Activated T-helper 1 cell treated with anti-CD3 and anti-CD28 coated beads, Interleukin-12 subunit alpha, Interleukin-12 subunit beta, Interleukin-2, Interleukin-4 antibody, amounts not matched to agents 30 ng/mL and 10 ng/mL and 1 ng/mL, durations not matched to agents 14 hours and 24 hours and 36 hours (primary cell): ENCODE results near the gene ANK2. TPM values are rescaled to one million over a fixed set of nuclear protein-coding genes. Genes with fewer than 3 reads are reported as not detected.

Experiments
- DNase-seq: peaks from one replicate; pipeline ENCODE4 v3.0.0; 2021; ENCODE audit warnings: low spot score
- H3K27ac Mint-ChIP-seq: one replicate; pipeline ENCODE4 v1.8.0; 2021; ENCODE audit warnings: mild to moderate bottlenecking, mixed read lengths
- H3K27me3 Mint-ChIP-seq: one replicate; pipeline ENCODE4 v1.8.0; 2022; ENCODE audit warnings: mild to moderate bottlenecking, moderate library complexity, mixed read lengths; ENCODE audit not compliant: insufficient read depth
- H3K36me3 Mint-ChIP-seq: one replicate; pipeline ENCODE4 v1.8.0; 2021; ENCODE audit warnings: low read depth, mixed read lengths
- H3K4me1 Mint-ChIP-seq: one replicate; pipeline ENCODE4 v1.8.0; 2021; ENCODE audit warnings: low read depth, mixed read lengths
- H3K4me3 Mint-ChIP-seq: one replicate; pipeline ENCODE4 v1.8.0; 2021; ENCODE audit warnings: mild to moderate bottlenecking, moderate library complexity, mixed read lengths
- H3K9me3 Mint-ChIP-seq: one replicate; pipeline ENCODE4 v1.8.0; 2021; ENCODE audit warnings: mixed read lengths
- intact Hi-C: fragments of 100-400 bp; cut with micrococcal nuclease; formaldehyde crosslinking; loops from one replicate; pipeline ENCODE4 v1.15.1; 2024
- total RNA-seq: library from RNA; stranded (reverse); gene quantifications from 2 replicates; pipeline ENCODE4 v1.2.3, GENCODE V29; 2022

The ANK2 gene
- total RNA-seq = 2.9 and 3.1 TPM in 2 replicates

- Mint-ChIP-seq H3K4me3 (no peak within 1 kb of the TSS), H3K27ac (no peak within 1 kb of the TSS), H3K27me3 (peaks cover 3% of the 10 kb centered on the region)
Observed at GRCh38 chr4:113049421-113050370, at the start of gene ANK2. TSS of gene ANK2 (plus strand) at chr4:113049653. CDS start at chr4:113049729, 76 bp downstream.

DNA sequence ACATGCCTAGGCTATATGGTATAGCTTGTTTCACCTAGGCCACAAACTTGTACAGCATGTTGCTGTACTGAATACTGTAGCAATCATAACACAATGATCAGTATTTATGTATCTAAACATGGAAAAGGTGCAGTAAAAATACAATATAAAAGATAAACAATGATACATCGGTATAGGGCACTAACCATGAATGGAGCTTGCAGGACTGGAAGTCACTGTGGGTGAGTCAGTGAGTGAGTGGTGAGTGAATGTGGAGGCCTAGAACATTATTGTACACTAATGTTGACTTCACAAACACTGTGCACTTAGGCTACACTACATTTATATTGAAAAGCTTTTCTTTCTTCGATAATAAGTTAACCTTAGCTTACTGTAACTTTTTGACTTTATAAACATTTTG lies 45.6 kb upstream of the ANK2 start:
- H3K36me3 Mint-ChIP-seq = no peaks in the 10 kb centered on the region
- intact Hi-C loops = no loop called here
- DNase-seq = no peak
- H3K27me3 Mint-ChIP-seq = peaks cover 1% of the 10 kb centered on the region
- H3K9me3 Mint-ChIP-seq = peaks cover 5% of the 10 kb centered on the region
- H3K4me1 Mint-ChIP-seq = no peaks in the 10 kb centered on the region
- H3K27ac Mint-ChIP-seq = no peak overlapping the region
- H3K4me3 Mint-ChIP-seq = no peak overlapping the region

More at GRCh38 chr4:113049421-113050370, at the start of gene ANK2:
- intact Hi-C loops = no loop called here
- Mint-ChIP-seq H3K9me3 (no peaks in the 10 kb centered on the region), H3K36me3 (no peaks in the 10 kb centered on the region), H3K4me1 (peaks cover 6% of the 10 kb centered on the region)
- no peak for DNase-seq

DNA sequence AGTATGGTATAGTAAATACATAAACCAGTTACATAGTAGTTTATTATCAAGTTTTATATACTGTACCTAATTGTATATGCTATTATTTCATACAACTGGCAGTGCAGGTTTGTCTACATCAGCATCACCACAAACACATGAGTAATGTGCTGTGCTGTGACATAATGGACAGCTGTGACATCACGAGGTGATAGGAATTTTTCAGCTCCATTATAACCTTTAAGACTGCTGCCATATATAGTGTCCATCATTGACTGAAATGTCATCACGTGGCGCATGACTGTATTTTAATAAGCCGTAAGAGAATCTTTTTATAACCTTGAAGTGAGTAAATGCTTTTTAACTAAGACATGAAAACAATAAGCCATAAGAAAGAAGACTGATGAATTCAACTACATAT lies 44.8 kb upstream of the ANK2 start:
- Mint-ChIP-seq H3K36me3 (no peaks in the 10 kb centered on the region), H3K4me3 (no peak overlapping the region), H3K4me1 (no peaks in the 10 kb centered on the region), H3K27me3 (peaks cover 1% of the 10 kb centered on the region), H3K27ac (no peak overlapping the region), H3K9me3 (peaks cover 5% of the 10 kb centered on the region)
- no peak for DNase-seq
- intact Hi-C loops = no loop called here

GRCh38 chr4:113006632-113007031 lies 42.8 kb upstream of the ANK2 start:
- no peaks in the 10 kb centered on the region for H3K36me3 Mint-ChIP-seq
- no peak for DNase-seq
- no peak overlapping the region for H3K4me3 Mint-ChIP-seq
- H3K9me3 Mint-ChIP-seq = peaks cover 5% of the 10 kb centered on the region
- intact Hi-C loops = no loop called here
- peaks cover 1% of the 10 kb centered on the region for H3K27me3 Mint-ChIP-seq
- H3K27ac Mint-ChIP-seq = no peak overlapping the region
- no peaks in the 10 kb centered on the region for H3K4me1 Mint-ChIP-seq

DNA sequence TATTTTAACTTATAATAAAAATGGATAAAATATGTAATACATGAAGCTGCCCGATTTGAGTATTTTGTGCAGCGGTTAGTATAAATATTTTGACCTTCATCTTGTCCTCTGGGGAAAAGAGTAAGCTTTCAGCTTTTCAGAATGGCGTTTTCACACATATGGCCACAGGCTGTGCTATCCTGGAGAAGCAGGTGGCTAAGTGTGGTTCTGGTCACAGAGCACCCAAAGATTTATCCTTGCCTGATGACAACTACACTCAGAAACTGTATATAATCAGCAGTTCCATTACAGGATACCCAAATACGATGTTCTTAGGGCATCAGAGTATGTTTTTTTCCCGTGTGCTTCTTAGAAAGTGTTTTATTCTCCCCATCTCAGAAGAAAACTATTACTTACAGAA lies 42.3 kb upstream of the ANK2 start:
- no peak overlapping the region for H3K4me3 Mint-ChIP-seq
- DNase-seq = no peak

DNA sequence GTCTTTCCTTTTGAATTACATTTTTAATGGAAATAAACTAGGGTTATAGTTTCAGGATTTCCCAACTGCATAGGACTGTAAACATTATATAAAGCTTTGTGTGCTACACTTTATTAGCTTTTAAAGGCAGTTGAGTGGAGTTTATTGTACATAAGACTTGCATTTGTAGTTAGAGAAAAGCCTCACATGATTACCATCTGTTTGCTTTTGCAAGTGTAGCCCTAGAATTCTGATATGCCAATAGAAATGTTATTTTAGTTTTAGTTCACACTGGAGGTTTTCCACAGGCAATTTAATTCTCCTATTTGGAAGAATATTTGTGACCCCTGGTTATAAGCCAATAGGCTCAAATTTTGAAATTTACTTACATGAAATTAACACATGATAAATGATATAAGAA lies 41.3 kb upstream of the ANK2 start:
- H3K27ac Mint-ChIP-seq = no peak overlapping the region
- no peak for DNase-seq
- H3K36me3 Mint-ChIP-seq = no peaks in the 10 kb centered on the region
- no peaks in the 10 kb centered on the region for H3K4me1 Mint-ChIP-seq
- intact Hi-C loops = no loop called here
- H3K9me3 Mint-ChIP-seq = no peaks in the 10 kb centered on the region
- H3K4me3 Mint-ChIP-seq = no peak overlapping the region
- H3K27me3 Mint-ChIP-seq = peaks cover 1% of the 10 kb centered on the region

More for the DNA sequence above, 42.3 kb upstream of the ANK2 start:
- Mint-ChIP-seq H3K4me1 (no peaks in the 10 kb centered on the region), H3K9me3 (peaks cover 5% of the 10 kb centered on the region), H3K27ac (no peak overlapping the region), H3K36me3 (no peaks in the 10 kb centered on the region), H3K27me3 (peaks cover 1% of the 10 kb centered on the region)
- intact Hi-C loops = no loop called here

GRCh38 chr4:113008716-113009115 lies 40.7 kb upstream of the ANK2 start:
- H3K4me1 Mint-ChIP-seq = no peaks in the 10 kb centered on the region
- peaks cover 1% of the 10 kb centered on the region for H3K27me3 Mint-ChIP-seq
- H3K36me3 Mint-ChIP-seq = no peaks in the 10 kb centered on the region
- H3K27ac Mint-ChIP-seq = no peak overlapping the region
- intact Hi-C loops = no loop called here
- no peak overlapping the region for H3K4me3 Mint-ChIP-seq
- no peak for DNase-seq
- H3K9me3 Mint-ChIP-seq = no peaks in the 10 kb centered on the region

DNA sequence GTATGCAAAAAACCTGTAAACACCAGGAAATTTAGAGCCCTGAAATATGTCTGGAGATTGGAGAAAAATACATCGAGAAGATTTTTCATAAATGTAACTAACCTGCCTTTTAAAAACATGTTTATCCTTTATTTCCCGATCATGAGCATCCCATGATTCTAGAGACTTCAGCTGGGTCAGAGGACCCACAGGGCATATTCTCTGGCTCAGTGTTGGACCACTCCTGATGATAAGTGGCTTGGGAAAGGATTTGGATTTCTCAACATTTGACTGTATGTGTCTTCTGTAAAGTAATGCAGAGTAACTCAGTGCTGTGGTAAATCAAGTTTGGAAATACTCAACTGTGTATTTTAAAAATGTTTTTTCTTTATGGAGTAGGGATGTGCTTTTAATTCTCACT lies 40.0 kb upstream of the ANK2 start:
- Mint-ChIP-seq H3K4me1 (no peaks in the 10 kb centered on the region), H3K9me3 (no peaks in the 10 kb centered on the region), H3K27ac (no peak overlapping the region), H3K36me3 (no peaks in the 10 kb centered on the region), H3K27me3 (peaks cover 1% of the 10 kb centered on the region), H3K4me3 (no peak overlapping the region)
- intact Hi-C loops = no loop called here
- DNase-seq = no peak

GRCh38 chr4:113012122-113012725 lies 37.2 kb upstream of the ANK2 start:
- H3K4me1 Mint-ChIP-seq = no peaks in the 10 kb centered on the region
- H3K4me3 Mint-ChIP-seq = no peak overlapping the region
- H3K36me3 Mint-ChIP-seq = no peaks in the 10 kb centered on the region
- intact Hi-C loops = no loop called here
- no peaks in the 10 kb centered on the region for H3K9me3 Mint-ChIP-seq
- no peak for DNase-seq
- H3K27me3 Mint-ChIP-seq = no peaks in the 10 kb centered on the region
- H3K27ac Mint-ChIP-seq = no peak overlapping the region

DNA sequence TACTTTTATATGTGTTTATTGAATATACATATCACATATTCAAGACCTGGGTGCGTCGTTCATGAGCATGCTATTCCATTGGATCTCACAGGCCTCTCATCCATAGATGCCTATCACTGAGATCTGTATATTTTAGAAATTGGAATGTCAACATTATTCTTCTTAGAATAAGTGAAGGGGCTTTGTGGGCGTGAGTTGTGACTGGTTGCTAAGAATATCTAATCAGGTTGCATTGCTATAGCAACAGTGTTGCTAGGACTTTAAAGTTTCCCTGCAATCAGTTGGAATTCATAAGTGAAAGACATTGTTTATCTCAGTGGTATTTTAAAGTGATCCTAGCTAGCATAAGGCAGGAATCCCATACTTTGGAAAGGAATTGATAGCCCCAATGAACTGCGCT lies 36.7 kb upstream of the ANK2 start:
- Mint-ChIP-seq H3K27ac (no peak overlapping the region), H3K9me3 (no peaks in the 10 kb centered on the region), H3K27me3 (no peaks in the 10 kb centered on the region), H3K36me3 (no peaks in the 10 kb centered on the region), H3K4me1 (no peaks in the 10 kb centered on the region), H3K4me3 (no peak overlapping the region)
- no peak for DNase-seq
- intact Hi-C loops = no loop called here

GRCh38 chr4:113013751-113014150 lies 35.7 kb upstream of the ANK2 start:
- H3K27me3 Mint-ChIP-seq = no peaks in the 10 kb centered on the region

DNA sequence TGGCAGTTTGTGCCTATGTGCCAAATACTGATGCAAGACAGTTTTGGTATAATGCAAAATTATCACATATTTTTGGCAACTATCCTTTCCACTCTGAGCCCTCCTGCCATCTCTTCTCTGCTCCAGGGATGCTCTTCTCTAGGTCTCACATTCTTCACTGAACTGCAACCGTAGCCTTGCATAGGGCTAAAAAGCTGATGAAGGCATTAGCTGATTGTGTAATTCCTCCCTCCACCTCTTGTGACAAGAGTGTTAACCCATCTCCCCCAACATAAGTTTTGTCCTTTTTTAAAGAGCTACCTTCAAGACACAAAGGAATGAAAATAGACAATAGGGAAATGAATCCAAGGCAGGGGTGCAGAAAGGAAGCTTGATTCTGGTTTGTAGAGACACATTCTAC lies 33.1 kb upstream of the ANK2 start:
- Mint-ChIP-seq H3K4me1 (no peaks in the 10 kb centered on the region), H3K36me3 (no peaks in the 10 kb centered on the region), H3K27me3 (no peaks in the 10 kb centered on the region), H3K9me3 (no peaks in the 10 kb centered on the region), H3K4me3 (no peak overlapping the region), H3K27ac (no peak overlapping the region)
- no peak for DNase-seq
- intact Hi-C loops = no loop called here

More at GRCh38 chr4:113013751-113014150, 35.7 kb upstream of the ANK2 start:
- Mint-ChIP-seq H3K4me3 (no peak overlapping the region), H3K36me3 (no peaks in the 10 kb centered on the region), H3K9me3 (no peaks in the 10 kb centered on the region), H3K27ac (no peak overlapping the region), H3K4me1 (no peaks in the 10 kb centered on the region)
- intact Hi-C loops = no loop called here
- DNase-seq = no peak

DNA sequence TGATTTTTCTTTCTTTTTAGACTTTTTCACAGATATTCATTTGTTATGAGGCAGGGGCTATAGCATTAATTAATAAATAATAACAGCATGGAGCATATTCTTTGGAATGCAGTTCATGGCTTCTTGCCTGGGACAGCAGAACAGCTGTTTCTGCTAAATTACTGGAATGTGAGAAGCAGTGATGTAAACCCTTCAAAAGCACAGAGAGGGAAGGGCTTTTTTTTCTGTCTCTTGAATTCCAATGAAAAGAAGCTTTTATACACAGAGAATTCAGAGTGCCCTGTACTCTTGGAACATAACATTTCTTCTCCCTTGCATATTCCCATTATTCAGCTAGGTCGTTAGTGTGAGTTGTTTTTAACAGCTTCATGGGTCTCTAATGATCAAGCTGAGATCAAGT lies 28.5 kb upstream of the ANK2 start:
- no peak for DNase-seq
- Mint-ChIP-seq H3K36me3 (no peaks in the 10 kb centered on the region), H3K4me1 (no peaks in the 10 kb centered on the region), H3K4me3 (no peak overlapping the region), H3K27ac (no peak overlapping the region), H3K27me3 (no peaks in the 10 kb centered on the region), H3K9me3 (no peaks in the 10 kb centered on the region)
- intact Hi-C loops = no loop called here
